CMK (cell line): ENCODE measurements around the gene WDFY1.

Experiments
- DNase-seq: peaks from one replicate; pipeline ENCODE4 v3.0.0-alpha.2; 2010; ENCODE audit warnings: low read depth

WDFY1 gene

GRCh38 chr2:223944703-223945531 lies at the start of gene WDFY1:
TSS of gene WDFY1 (minus strand) at chr2:223945335. CDS start at chr2:223945284, 51 bp downstream.
- no peak for DNase-seq

GRCh38 chr2:223994562-223995162 lies 49.5 kb upstream of the WDFY1 start:
- no peak for DNase-seq

DNA sequence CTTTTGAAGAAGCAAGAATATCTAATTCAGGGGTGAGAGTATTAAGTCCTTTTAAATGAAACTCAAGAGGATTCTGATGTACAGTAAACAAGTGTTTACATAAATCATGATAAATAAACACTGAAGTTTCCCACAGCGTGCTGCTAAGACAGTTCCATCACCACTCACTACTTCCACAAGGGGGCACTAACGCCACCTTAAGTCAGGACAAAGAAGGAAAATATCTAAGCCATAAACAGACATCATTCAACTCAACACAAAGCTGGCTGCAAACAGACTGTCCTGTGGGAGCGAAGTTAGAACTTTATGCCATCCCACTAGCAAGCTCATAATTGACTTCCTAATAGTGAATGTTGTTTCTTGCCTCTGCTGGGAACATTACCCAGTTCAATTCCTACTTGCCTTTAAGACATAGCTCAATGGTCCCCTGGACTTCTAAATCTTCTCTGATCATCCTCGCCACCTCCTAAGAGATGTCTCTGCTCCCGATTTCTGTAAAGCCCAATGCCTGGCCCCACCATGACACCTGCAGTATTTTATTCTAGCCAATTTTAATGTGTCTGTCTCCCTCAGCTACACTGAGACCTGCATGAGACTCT lies 48.6 kb upstream of the WDFY1 start:
- DNase-seq, result peak; percentile 55

DNA sequence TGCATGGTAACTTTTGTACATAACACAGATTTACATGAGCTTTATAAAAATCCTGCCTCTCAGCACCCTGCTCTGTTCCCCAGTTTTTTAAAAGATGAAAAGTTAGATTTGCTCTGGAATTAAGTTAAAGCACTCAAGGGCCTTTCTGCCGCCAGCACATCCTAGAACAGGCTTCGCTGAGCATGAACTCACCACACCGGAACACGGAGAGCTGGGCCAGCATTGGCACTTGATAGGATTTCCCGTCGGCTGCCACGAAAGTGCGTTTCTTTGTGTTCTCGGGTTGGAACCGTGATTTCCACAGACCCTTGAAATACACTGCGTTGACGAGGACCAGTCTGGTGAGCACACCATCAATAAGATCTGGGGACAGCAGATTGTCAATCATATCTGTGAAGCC lies 46.5 kb upstream of the WDFY1 start:
- DNase-seq, result no peak

DNA sequence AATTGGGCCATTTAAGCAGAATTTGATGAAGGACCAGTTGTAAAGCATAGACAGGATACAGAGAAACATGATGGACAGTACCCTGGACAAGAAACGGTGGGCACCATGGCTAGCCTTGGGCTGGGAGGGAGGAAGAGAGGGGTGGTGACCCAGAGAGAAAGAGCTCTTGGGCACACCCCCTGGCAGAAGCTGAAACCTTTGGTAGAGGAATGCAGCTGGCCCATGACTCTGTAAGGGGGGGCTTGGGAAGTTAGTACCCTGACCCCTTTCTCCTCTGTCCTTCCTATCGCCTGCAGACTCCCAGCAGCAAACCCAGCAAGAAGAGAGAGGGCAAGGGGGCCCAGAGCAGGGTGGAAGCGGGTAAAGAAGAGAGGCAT lies 44.7 kb upstream of the WDFY1 start:
- DNase-seq, result no peak

GRCh38 chr2:223989206-223989855 lies 44.2 kb upstream of the WDFY1 start:
- no peak for DNase-seq

- DNase-seq, result no peak
These were observed 36.1 kb upstream of the WDFY1 start for GRCh38 chr2:223981241-223981640.

- DNase-seq, result no peak
These were observed 35.7 kb upstream of the WDFY1 start for GRCh38 chr2:223980803-223981202.

DNA sequence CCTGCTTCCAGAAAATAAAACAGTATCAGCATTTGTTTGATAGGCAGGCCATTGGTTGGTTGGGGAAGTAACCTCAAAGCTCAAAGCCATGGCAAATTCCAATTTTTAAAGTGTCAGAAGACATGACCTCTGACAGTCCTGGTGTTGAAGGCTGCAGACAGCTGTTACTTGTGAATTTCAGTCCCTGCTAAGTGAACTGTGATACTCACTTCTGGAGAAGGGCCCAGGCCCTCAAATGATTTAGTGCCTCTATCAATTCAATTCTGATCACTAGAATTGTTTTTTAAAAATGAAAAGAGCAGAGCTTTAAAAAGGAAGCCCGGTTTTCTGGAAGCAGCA lies 35.2 kb upstream of the WDFY1 start:
- no peak for DNase-seq

DNA sequence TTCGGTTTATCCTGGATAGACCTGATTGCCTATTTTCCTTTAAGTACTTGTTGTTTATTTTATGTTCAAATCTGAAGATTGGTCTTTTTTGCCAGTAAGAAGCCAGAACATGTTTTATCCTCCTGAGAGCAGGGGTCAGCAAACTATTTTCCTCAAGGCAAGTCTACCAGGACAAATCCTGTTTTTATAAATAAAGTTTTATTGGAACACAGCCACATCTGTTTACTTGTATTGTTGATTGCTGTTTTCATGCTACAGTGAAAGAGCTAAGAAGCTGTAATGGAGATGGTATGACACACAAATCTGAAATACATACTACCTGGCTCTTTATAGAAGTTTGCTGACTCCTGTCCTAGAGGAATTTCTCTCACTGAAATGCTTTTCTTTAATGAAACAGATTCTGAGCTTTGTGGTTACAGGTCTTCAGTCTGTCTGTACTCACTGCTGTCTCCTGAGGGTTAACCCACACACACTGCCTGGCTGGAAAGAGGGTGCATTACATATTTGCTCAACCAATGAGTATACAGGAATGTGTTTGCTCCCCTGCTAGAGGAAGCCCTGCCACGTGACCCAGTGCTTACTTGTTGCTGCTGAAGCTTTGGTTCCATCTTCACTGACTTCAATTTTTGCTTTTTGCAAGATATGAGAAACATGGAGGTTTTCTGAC lies 34.7 kb upstream of the WDFY1 start:
- DNase-seq, result no peak

DNA sequence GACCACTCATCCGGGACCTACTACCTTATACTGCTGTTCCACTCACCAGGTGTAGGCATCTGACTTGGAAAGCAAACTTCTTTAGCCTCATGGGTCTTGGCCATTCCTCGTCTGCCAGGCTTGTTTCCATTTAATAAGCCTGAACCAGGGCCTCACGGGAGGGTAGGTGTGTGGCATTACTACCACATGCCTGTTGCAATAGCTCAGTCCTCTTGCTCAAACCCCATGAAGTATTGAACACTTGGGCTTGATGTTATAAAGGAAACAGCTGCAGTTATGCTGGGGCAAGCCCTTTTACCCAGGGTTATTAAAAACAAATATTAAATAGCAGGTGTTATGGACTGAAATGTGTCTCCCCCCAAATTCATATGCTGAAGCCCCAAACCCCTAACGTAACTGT lies 33.3 kb upstream of the WDFY1 start:
- DNase-seq, result no peak

DNA sequence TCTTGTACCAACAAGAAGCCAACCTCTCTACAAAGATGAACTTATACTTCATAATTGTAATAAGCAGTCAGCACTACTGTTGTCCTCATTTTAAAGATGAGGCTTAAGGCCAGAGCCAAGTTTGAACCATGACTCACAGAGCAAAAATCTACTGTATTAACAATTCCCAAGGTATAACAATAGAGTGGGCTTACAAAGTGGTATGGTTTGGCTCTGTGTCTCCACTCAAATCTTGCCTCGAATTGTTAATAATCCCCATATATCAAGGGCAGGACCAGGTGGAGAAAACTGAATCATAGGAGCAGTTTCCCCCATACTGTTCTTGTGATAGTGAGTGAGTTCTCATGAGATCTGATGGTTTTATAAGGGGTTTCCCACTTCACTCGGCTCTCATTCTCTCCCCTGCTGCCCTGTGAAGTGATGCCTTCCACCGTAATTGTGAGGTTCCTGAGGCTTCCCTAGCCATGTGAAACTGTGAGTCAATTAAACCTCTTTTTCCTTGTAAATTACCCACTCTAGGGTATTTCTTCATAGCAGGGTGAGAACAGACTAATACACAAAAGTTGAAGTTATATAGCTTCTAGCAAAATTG lies 31.6 kb upstream of the WDFY1 start:
- DNase-seq, result no peak

- no peak for DNase-seq
These were observed 28.5 kb upstream of the WDFY1 start for GRCh38 chr2:223973606-223974005.

GRCh38 chr2:223972656-223973102 lies 27.5 kb upstream of the WDFY1 start:
- DNase-seq, result no peak

DNA sequence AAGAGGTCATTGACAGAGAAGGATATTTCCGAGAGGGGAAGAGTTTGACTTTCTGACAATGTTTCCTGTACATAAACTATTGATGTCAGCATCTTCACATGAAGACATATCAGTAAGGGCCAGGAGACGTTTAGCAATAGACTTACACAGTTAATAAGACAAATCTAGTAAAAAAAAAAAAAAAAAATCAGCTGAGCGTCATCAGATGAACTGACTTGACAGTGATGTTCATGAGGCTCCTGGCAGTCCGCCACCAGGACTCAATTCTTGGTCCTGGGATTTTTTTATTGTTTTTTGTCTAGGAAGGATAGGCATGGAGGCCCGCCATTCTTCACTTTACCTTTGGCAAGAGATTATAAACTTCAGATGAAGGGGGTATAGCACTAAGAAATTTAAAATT lies 26.6 kb upstream of the WDFY1 start:
- no peak for DNase-seq

DNA sequence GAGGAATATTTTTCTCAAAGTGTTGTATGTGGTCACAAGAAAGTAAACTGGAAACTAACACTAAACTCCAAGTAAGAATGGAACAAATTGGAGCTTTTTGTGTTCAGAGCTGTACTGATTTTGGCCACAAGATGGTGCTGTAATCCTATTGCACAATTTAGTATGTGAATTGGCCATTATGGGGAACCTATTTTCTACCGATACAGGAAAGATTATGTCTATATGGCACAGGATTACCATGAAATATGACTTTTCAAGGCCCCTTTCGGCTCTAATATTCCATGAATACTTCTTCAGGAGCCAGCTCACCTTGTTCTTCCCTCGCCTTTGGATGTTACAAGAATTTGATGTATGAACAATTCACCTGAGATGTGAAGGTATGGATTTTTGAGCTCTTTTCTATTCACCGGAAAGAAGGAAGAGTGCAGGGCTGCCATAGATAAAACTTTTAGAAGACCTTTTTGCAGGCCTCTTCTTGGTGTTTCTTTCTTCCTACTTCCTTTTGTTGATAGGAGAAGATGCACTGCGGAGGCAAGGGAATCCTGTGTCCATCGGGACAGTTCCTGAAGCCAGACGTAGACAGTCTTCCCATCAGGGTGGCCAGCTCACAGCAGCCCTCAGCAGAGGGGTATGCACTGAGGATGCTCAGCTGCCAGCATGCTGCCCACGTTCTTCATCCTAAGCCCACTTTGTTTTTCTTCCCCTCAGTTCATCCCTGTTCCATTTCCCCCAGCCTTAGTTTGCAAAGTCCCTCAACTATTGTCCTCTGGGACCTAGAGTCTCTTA lies 25.4 kb upstream of the WDFY1 start:
- DNase-seq, result no peak

DNA sequence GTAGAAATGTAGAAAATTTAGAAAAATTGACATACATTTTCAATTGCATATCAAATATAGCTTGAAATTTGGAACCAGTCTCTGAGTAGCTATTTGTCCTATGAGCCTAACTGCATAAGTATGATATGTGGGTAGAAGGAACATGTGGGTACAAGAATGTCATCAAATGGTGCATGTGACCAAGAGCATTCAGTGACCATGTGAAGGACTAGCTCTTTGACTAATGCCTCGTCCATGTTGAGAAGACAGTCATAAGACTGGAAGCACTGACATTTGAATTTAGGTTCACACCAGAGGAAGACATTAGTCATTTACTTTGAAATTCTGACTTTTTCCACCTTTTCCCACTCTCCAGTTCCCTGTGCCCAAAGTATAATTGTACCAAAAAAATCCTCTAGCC lies 24.7 kb upstream of the WDFY1 start:
- DNase-seq, result no peak

GRCh38 chr2:223969315-223969714 lies 24.2 kb upstream of the WDFY1 start:
- no peak for DNase-seq

GRCh38 chr2:223967981-223968380 lies 22.8 kb upstream of the WDFY1 start:
- no peak for DNase-seq

GRCh38 chr2:223959688-223960087 lies 14.6 kb upstream of the WDFY1 start:
- DNase-seq, result no peak
